Esophagus muscularis mucosa (tissue), 4 donors: ENCODE measurements around the gene PTGR1.

Experiments used
- CTCF ChIP-seq, 3 experiments: fragments of 200-600 bp in 2 of 3; fragments of 450-650 bp in 1 of 3; sonication (generic) in 2 of 3; IDR thresholded peaks; one replicate each; pipeline ENCODE4 v1.5.1; 2017 to 2019; ENCODE audit warnings: antibody characterized with exemption in 3 of 3, mild to moderate bottlenecking in 2 of 3, moderate library complexity in 1 of 3
- EP300 ChIP-seq: sonication (generic); formaldehyde crosslinking; IDR thresholded peaks from one replicate; pipeline ENCODE4 v1.6.1; 2017; ENCODE audit warnings: antibody characterized with exemption
- POLR2A ChIP-seq: fragments of 450-650 bp; IDR thresholded peaks from one replicate; pipeline ENCODE4 v1.6.1; 2017; ENCODE audit warnings: antibody characterized with exemption, moderate library complexity, mild to moderate bottlenecking, low read depth
- POLR2AphosphoS5 ChIP-seq, 2 donors: sonication (generic); formaldehyde crosslinking; IDR thresholded peaks; one replicate each; pipeline ENCODE4 v1.6.1; 2017; ENCODE audit warnings: antibody characterized with exemption in 2 of 2

- peak in 1 of 3 experiments; percentile 26 for TF ChIP-seq CTCF (IDR thresholded peaks at IDR 0.05)
- TF ChIP-seq POLR2AphosphoS5 (IDR thresholded peaks at IDR 0.05), result peak; percentile 98 to 100
- peak; percentile 99 for TF ChIP-seq POLR2A
- TF ChIP-seq EP300, result no peak
These were observed 31.9 kb upstream of the PTGR1 start, which contains the start of gene DNAJC25 for GRCh38 chr9:111631214-111631971.
